Neural cell (in vitro differentiated cells): Measurements from ENCODE around the gene CNTNAP2.

Experiments
- SMC3 ChIP-seq: fragments of 450-650 bp; conservative IDR thresholded peaks from 2 replicates; pipeline ENCODE4 v1.6.1; 2014; ENCODE audit warnings: antibody characterized with exemption, mild to moderate bottlenecking, moderate library complexity; ENCODE audit not compliant: poor library complexity
- TF ChIP-seq, protein P1 (sequence below): fragments of 450-650 bp; IDR thresholded peaks from 2 replicates; pipeline ENCODE4 v1.5.1; 2014; ENCODE audit warnings: antibody characterized with exemption, mild to moderate bottlenecking, moderate library complexity; ENCODE audit not compliant: poor library complexity, severe bottlenecking

DNA sequence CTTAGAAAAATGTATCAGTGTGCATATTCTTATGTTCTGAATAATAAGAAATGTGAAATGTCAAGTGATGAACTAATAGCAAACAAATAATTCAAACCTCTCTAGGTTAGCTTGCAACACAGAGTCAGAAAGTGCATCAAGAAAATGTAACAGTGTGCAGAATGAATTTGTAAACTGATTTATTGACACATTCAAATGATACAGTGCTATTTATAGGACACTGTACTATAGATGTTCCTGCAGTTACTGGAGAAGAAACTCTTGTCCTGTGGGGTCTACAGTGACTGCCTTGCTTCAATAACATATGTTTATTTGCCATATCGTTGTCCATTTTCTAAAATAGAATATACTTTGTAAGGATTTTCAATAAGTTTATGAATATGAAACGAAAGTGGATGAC lies 639.0 kb downstream of the CNTNAP2 start:
- TF ChIP-seq, protein P1, sequence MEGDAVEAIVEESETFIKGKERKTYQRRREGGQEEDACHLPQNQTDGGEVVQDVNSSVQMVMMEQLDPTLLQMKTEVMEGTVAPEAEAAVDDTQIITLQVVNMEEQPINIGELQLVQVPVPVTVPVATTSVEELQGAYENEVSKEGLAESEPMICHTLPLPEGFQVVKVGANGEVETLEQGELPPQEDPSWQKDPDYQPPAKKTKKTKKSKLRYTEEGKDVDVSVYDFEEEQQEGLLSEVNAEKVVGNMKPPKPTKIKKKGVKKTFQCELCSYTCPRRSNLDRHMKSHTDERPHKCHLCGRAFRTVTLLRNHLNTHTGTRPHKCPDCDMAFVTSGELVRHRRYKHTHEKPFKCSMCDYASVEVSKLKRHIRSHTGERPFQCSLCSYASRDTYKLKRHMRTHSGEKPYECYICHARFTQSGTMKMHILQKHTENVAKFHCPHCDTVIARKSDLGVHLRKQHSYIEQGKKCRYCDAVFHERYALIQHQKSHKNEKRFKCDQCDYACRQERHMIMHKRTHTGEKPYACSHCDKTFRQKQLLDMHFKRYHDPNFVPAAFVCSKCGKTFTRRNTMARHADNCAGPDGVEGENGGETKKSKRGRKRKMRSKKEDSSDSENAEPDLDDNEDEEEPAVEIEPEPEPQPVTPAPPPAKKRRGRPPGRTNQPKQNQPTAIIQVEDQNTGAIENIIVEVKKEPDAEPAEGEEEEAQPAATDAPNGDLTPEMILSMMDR, result no peak
- no peak for TF ChIP-seq SMC3
